Astrocyte of the hippocampus (primary cell): Measurements from ENCODE around the gene TRIM37.

ENCODE experiments used
- DNase-seq: peaks from one replicate; pipeline ENCODE4 v3.0.0; 2011; ENCODE audit warnings: low read depth, low spot score

TRIM37 gene

DNA sequence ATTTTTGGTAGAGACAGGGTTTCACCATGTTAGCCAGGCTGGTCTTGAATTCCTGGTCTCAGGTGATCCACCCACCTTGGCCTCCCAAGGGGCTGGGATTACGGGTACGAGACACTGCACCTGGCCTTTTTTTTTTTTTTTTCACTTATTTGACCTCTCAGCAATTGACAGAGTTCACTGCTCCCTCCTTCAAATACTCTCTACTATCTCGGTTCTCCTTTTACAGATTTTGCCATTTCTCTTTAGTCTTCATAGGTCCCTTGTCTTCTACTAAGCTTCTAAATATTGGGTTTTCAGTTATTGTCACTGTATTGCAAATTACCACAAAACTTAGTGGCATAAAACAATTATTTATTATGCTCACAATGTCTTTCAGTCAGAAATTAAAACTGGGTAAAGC lies 159.3 kb downstream of the TRIM37 start:
- no peak for DNase-seq

DNA sequence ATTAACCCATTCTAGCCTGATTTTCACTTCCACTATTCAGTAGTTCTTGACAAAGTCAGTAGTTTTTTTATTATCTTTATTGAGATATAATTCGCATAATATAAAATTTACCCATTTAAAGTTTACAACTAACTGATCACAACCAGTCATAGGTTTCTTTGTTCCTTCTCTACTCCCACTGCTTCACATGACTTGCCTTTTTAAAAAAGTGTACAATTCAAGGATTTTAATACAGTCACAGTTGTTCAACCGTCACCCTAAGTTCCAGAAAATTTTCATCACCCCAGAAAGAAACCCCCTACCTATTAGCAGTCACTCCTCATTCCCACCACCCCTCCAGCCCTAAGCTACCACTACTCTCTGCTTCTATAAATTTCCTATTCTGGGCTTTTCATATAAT lies 162.5 kb downstream of the TRIM37 start:
- DNase-seq, result no peak

DNA sequence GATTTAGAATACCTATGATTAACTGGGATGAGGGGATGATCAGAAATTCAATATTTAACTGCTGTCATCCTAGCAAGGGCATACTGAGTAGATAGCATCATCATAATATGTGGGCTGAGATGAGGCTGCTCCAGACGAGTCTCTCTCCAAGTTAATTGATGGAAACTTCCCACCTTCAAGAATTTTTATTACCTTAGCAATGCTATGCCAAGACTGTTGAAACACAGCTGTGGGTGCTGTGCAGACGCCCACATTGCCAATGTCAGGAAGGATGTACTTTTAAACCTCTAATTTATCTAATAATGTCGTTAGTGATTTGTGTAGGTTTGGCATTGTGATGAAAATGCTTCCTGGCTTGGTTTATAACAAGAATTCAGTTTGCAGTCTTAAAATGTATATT lies 170.4 kb downstream of the TRIM37 start:
- no peak for DNase-seq

DNA sequence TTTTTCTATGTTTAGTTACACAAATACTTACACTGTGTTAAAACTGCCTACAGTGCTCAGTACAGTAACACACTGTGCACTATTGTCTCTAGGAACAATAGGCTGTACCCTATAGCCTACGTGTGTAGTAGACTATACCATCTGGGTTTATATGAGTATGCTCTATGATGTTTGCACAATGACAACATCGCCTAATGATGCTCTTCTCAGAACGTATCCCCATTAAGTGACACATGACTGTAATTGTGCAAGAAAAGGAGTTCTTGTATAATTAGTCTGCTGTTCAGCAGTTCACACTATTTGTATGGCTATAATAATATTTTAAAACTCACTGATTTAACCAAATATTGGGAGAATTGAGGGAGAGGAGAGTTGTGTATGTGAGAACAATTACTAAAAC lies 173.7 kb downstream of the TRIM37 start:
- no peak for DNase-seq
